GM21737 (cell line): ENCODE measurements around the gene AIF1.

Experiments used
- ATAC-seq: cut with Tn5 transposase; IDR thresholded peaks from one replicate; pipeline ENCODE4 v1.9.1; 2021; ENCODE audit warnings: mild to moderate bottlenecking, moderate library complexity; ENCODE audit not compliant: unreplicated experiment

The AIF1 gene

GRCh38 chr6:31614684-31615578 lies at the start of gene AIF1:
TSS of gene AIF1 (plus strand) at chr6:31615234. CDS start at chr6:31615330, 96 bp downstream.
- no peak for ATAC-seq

- no peak for ATAC-seq
Measured at GRCh38 chr6:31567531-31568370, 47.3 kb upstream of the AIF1 start.

- ATAC-seq = peak; percentile 53
Measured at GRCh38 chr6:31568537-31568961, 46.5 kb upstream of the AIF1 start.

GRCh38 chr6:31569861-31570536 lies 45.0 kb upstream of the AIF1 start:
- ATAC-seq = no peak

GRCh38 chr6:31572041-31572911 lies 42.8 kb upstream of the AIF1 start, which contains the start of gene LTA:
TSS of gene LTA (plus strand) at chr6:31572289. CDS start at chr6:31572743, 454 bp downstream.
- peak; percentile 34 for ATAC-seq

- no peak for ATAC-seq
Measured at GRCh38 chr6:31573239-31574105, 41.6 kb upstream of the AIF1 start.

- ATAC-seq = no peak
Measured at GRCh38 chr6:31574106-31575061, 40.6 kb upstream of the AIF1 start.

GRCh38 chr6:31575335-31575901 lies 39.6 kb upstream of the AIF1 start, which contains the start of gene TNF:
TSS of gene TNF (plus strand) at chr6:31575565. CDS start at chr6:31575742, 177 bp downstream.
- no peak for ATAC-seq

GRCh38 chr6:31575952-31576685 lies 38.9 kb upstream of the AIF1 start:
- no peak for ATAC-seq

GRCh38 chr6:31576897-31577578 lies 38.0 kb upstream of the AIF1 start:
- no peak for ATAC-seq

GRCh38 chr6:31577579-31577966 lies 37.5 kb upstream of the AIF1 start:
- no peak for ATAC-seq

- ATAC-seq = no peak
Measured at GRCh38 chr6:31578184-31579118, 36.6 kb upstream of the AIF1 start.

GRCh38 chr6:31579119-31579505 lies 35.9 kb upstream of the AIF1 start:
- ATAC-seq = no peak

GRCh38 chr6:31579546-31580437 lies 35.2 kb upstream of the AIF1 start:
- ATAC-seq = no peak
